ENCODE results near the gene CCN2.

The CCN2 gene

GRCh38 chr6:131958095-131958494, 6.9 kb upstream of the CCN2 start:
- no peak overlapping the region for H2BK15ac ChIP-seq (ENCODE audit: low read depth, poor library complexity, severe bottlenecking)
- H3K14ac ChIP-seq (ENCODE audit: low read length in 2 of 2), result no peak overlapping the region
- H3K18ac ChIP-seq (ENCODE audit: low read depth in 1 of 2, low read length in 2 of 2), result no peak overlapping the region
- no peak overlapping the region for H4K91ac ChIP-seq (ENCODE audit: low read length)
- no peaks in the 10 kb centered on the region for H3K9me3 ChIP-seq (ENCODE audit: control insufficient read depth, low read length)
- no peak overlapping the region for H3K4ac ChIP-seq (ENCODE audit: low read depth in 1 of 2, low read length in 2 of 2)
- no peak overlapping the region for H4K8ac ChIP-seq (ENCODE audit: low read length)
- no peak overlapping the region for H3K9ac ChIP-seq (ENCODE audit: low read length)
- H2BK5ac ChIP-seq (ENCODE audit: low read depth, low read length, poor library complexity, severe bottlenecking), result no peak overlapping the region
- H3K79me1 ChIP-seq (replicated peaks; ENCODE audit: low read length, poor library complexity, severe bottlenecking), result no peaks in the 10 kb centered on the region
- H3K4me1 ChIP-seq (ENCODE audit: control insufficient read depth, insufficient read depth, low read depth, low read length), result peaks cover 2% of the 10 kb centered on the region
- no peak overlapping the region for H2BK120ac ChIP-seq (ENCODE audit: low read depth, low read length)
- H3K23ac ChIP-seq (ENCODE audit: low read length in 2 of 2), result no peak overlapping the region
- no peak overlapping the region for H3K4me2 ChIP-seq (ENCODE audit: low read length, poor library complexity, severe bottlenecking)
- 100% methylated on average over 3 of the region's 3 CpGs for WGBS
- no peak overlapping the region for H2BK12ac ChIP-seq (ENCODE audit: low read length in 2 of 2)
- H2AK5ac ChIP-seq (ENCODE audit: low read length, severe bottlenecking), result no peak overlapping the region
- no peak overlapping the region for H3K27ac ChIP-seq (ENCODE audit: low read length, poor library complexity, severe bottlenecking)
- DNase-seq, result no peak
- no peaks in the 10 kb centered on the region for H3K27me3 ChIP-seq (ENCODE audit: control insufficient read depth in 1 of 2, insufficient read depth in 1 of 2, low read length in 2 of 2)
- H3K4me3 ChIP-seq (ENCODE audit: insufficient read depth in 1 of 2, low read depth in 1 of 2, low read length in 2 of 2), result no peak overlapping the region
- H3K36me3 ChIP-seq (ENCODE audit: control insufficient read depth in 1 of 2, insufficient read depth in 2 of 2, low read depth in 1 of 2, low read length in 2 of 2), result no peaks in the 10 kb centered on the region
- H2AFZ ChIP-seq (ENCODE audit: low read depth, low read length), result no peak overlapping the region

DNA sequence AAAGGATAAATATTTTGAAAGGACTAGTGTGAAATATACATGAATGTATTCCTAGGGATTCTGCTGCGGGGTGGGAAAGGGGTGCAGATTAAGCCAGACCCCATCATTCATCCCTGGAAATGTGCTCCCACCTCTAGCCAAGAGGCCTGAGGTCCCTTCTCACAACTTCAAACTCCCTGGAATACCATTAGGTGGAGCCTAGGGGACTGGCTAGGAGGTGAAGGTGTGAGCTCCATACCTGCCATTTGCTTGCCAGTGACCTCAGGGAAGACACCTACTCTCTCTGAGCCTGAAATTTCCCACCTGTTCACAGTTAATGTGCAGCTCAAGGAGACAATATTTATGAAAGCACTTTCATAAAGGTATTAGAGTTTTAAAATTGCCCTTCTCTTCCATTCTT, 4.7 kb upstream of the CCN2 start:
- no peaks in the 10 kb centered on the region for H3K79me1 ChIP-seq (replicated peaks; ENCODE audit: low read length, poor library complexity, severe bottlenecking)
- no peak overlapping the region for H3K27ac ChIP-seq (ENCODE audit: low read length, poor library complexity, severe bottlenecking)
- no peak overlapping the region for H3K4me2 ChIP-seq (ENCODE audit: low read length, poor library complexity, severe bottlenecking)
- no peak overlapping the region for H2BK15ac ChIP-seq (ENCODE audit: low read depth, poor library complexity, severe bottlenecking)
- H3K4me3 ChIP-seq (ENCODE audit: insufficient read depth in 1 of 2, low read depth in 1 of 2, low read length in 2 of 2), result no peak overlapping the region
- H2BK120ac ChIP-seq (ENCODE audit: low read depth, low read length), result no peak overlapping the region
- H3K14ac ChIP-seq (ENCODE audit: low read length in 2 of 2), result no peak overlapping the region
- no peak overlapping the region for H2AFZ ChIP-seq (ENCODE audit: low read depth, low read length)
- H2BK5ac ChIP-seq (ENCODE audit: low read depth, low read length, poor library complexity, severe bottlenecking), result no peak overlapping the region
- H3K18ac ChIP-seq (ENCODE audit: low read depth in 1 of 2, low read length in 2 of 2), result no peak overlapping the region
- H3K4ac ChIP-seq (ENCODE audit: low read depth in 1 of 2, low read length in 2 of 2), result no peak overlapping the region
- DNase-seq, result no peak
- no peaks in the 10 kb centered on the region for H3K9me3 ChIP-seq (ENCODE audit: control insufficient read depth, low read length)
- H3K4me1 ChIP-seq (ENCODE audit: control insufficient read depth, insufficient read depth, low read depth, low read length), result peaks cover 4% of the 10 kb centered on the region
- peaks cover 0 to 2% of the 10 kb centered on the region in 2 experiments for H3K36me3 ChIP-seq (ENCODE audit: control insufficient read depth in 1 of 2, insufficient read depth in 2 of 2, low read depth in 1 of 2, low read length in 2 of 2)
- H3K27me3 ChIP-seq (ENCODE audit: control insufficient read depth in 1 of 2, insufficient read depth in 1 of 2, low read length in 2 of 2), result no peaks in the 10 kb centered on the region
- peak overlapping the region in 1 of 2 experiments; percentile 70 for H2BK12ac ChIP-seq (ENCODE audit: low read length in 2 of 2)
- H3K23ac ChIP-seq (ENCODE audit: low read length in 2 of 2), result no peak overlapping the region
- H2AK5ac ChIP-seq (ENCODE audit: low read length, severe bottlenecking), result peak overlapping the region; percentile 27
- WGBS, result no CpG with 5 or more reads among the region's 1 CpG
- H4K8ac ChIP-seq (ENCODE audit: low read length), result no peak overlapping the region
- H3K9ac ChIP-seq (ENCODE audit: low read length), result no peak overlapping the region
- no peak overlapping the region for H4K91ac ChIP-seq (ENCODE audit: low read length)

GRCh38 chr6:131955192-131955591, 4.0 kb upstream of the CCN2 start:
- H4K91ac ChIP-seq (ENCODE audit: low read length), result no peak overlapping the region
- no peak for DNase-seq
- peaks cover 0 to 9% of the 10 kb centered on the region in 2 experiments for H3K36me3 ChIP-seq (ENCODE audit: control insufficient read depth in 1 of 2, insufficient read depth in 2 of 2, low read depth in 1 of 2, low read length in 2 of 2)
- H3K27ac ChIP-seq (ENCODE audit: low read length, poor library complexity, severe bottlenecking), result peak overlapping the region; percentile 97
- no peak overlapping the region for H3K4ac ChIP-seq (ENCODE audit: low read depth in 1 of 2, low read length in 2 of 2)
- no peaks in the 10 kb centered on the region for H3K9me3 ChIP-seq (ENCODE audit: control insufficient read depth, low read length)
- H2AK5ac ChIP-seq (ENCODE audit: low read length, severe bottlenecking), result no peak overlapping the region
- H2BK120ac ChIP-seq (ENCODE audit: low read depth, low read length), result no peak overlapping the region
- peak overlapping the region in 1 of 2 experiments; percentile 23 for H3K18ac ChIP-seq (ENCODE audit: low read depth in 1 of 2, low read length in 2 of 2)
- H3K9ac ChIP-seq (ENCODE audit: low read length), result peak overlapping the region; percentile 13
- H3K4me1 ChIP-seq (ENCODE audit: control insufficient read depth, insufficient read depth, low read depth, low read length), result peaks cover 4% of the 10 kb centered on the region
- H3K14ac ChIP-seq (ENCODE audit: low read length in 2 of 2), result no peak overlapping the region
- no peak overlapping the region for H4K8ac ChIP-seq (ENCODE audit: low read length)
- H3K23ac ChIP-seq (ENCODE audit: low read length in 2 of 2), result no peak overlapping the region
- no peak overlapping the region for H3K4me3 ChIP-seq (ENCODE audit: insufficient read depth in 1 of 2, low read depth in 1 of 2, low read length in 2 of 2)
- peak overlapping the region; percentile 68 for H2BK5ac ChIP-seq (ENCODE audit: low read depth, low read length, poor library complexity, severe bottlenecking)
- WGBS, result 63% methylated on average over 1 of the region's 6 CpGs
- no peak overlapping the region for H3K4me2 ChIP-seq (ENCODE audit: low read length, poor library complexity, severe bottlenecking)
- no peak overlapping the region for H2BK12ac ChIP-seq (ENCODE audit: low read length in 2 of 2)
- H2BK15ac ChIP-seq (ENCODE audit: low read depth, poor library complexity, severe bottlenecking), result no peak overlapping the region
- no peaks in the 10 kb centered on the region for H3K27me3 ChIP-seq (ENCODE audit: control insufficient read depth in 1 of 2, insufficient read depth in 1 of 2, low read length in 2 of 2)
- no peak overlapping the region for H2AFZ ChIP-seq (ENCODE audit: low read depth, low read length)
- no peaks in the 10 kb centered on the region for H3K79me1 ChIP-seq (replicated peaks; ENCODE audit: low read length, poor library complexity, severe bottlenecking)

DNA sequence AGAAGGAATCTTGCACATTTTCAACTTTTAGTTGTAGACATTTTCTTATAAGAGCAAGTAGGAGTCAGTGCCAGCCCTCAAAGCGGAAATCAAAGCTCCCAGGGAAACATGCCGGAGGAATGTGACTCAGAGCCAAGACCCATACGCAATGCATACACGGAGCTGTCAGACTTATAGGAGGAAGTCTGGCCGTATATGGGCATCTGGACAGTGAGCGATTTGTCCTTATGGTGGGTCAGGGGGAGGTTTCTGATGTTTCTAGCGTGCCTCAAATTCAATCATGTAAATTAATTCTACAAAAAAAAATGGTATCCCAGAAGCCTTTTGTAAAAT, 3.6 kb upstream of the CCN2 start:
- Histone ChIP-seq H3K4me2 (ENCODE audit: low read length, poor library complexity, severe bottlenecking) (no peak overlapping the region), H3K9ac (ENCODE audit: low read length) (peak overlapping the region; percentile 13), H4K8ac (ENCODE audit: low read length) (no peak overlapping the region), H3K4ac (ENCODE audit: low read depth in 1 of 2, low read length in 2 of 2) (no peak overlapping the region), H2BK120ac (ENCODE audit: low read depth, low read length) (no peak overlapping the region), H3K79me1 (replicated peaks; ENCODE audit: low read length, poor library complexity, severe bottlenecking) (no peaks in the 10 kb centered on the region), H4K91ac (ENCODE audit: low read length) (no peak overlapping the region), H3K4me1 (ENCODE audit: control insufficient read depth, insufficient read depth, low read depth, low read length) (peaks cover 4% of the 10 kb centered on the region), H3K27ac (ENCODE audit: low read length, poor library complexity, severe bottlenecking) (peak overlapping the region; percentile 97), H3K14ac (ENCODE audit: low read length in 2 of 2) (no peak overlapping the region), H3K18ac (ENCODE audit: low read depth in 1 of 2, low read length in 2 of 2) (no peak overlapping the region), H2AFZ (ENCODE audit: low read depth, low read length) (no peak overlapping the region), H2BK5ac (ENCODE audit: low read depth, low read length, poor library complexity, severe bottlenecking) (peak overlapping the region; percentile 68), H3K9me3 (ENCODE audit: control insufficient read depth, low read length) (no peaks in the 10 kb centered on the region), H2AK5ac (ENCODE audit: low read length, severe bottlenecking) (no peak overlapping the region), H2BK12ac (ENCODE audit: low read length in 2 of 2) (no peak overlapping the region), H3K23ac (ENCODE audit: low read length in 2 of 2) (no peak overlapping the region), H3K27me3 (ENCODE audit: control insufficient read depth in 1 of 2, insufficient read depth in 1 of 2, low read length in 2 of 2) (no peaks in the 10 kb centered on the region), H3K4me3 (ENCODE audit: insufficient read depth in 1 of 2, low read depth in 1 of 2, low read length in 2 of 2) (no peak overlapping the region), H3K36me3 (ENCODE audit: control insufficient read depth in 1 of 2, insufficient read depth in 2 of 2, low read depth in 1 of 2, low read length in 2 of 2) (peaks cover 0 to 11% of the 10 kb centered on the region in 2 experiments), H2BK15ac (ENCODE audit: low read depth, poor library complexity, severe bottlenecking) (no peak overlapping the region)
- peak; percentile 95 for DNase-seq
- 4% methylated on average over 4 of the region's 7 CpGs for WGBS
